HPDE6-E6E7 (cell line): ENCODE results near the gene TUBB4A.
"Not testable (repeated sequence)": the region's sequence is repeated elsewhere in the genome, so short reads cannot be mapped to it uniquely, and the experiment has no call there.

Source experiments
- DNase-seq: peaks from one replicate; pipeline ENCODE4 v3.0.0; 2011; ENCODE audit warnings: missing footprints; ENCODE audit errors: extremely low spot score

The TUBB4A gene

DNA sequence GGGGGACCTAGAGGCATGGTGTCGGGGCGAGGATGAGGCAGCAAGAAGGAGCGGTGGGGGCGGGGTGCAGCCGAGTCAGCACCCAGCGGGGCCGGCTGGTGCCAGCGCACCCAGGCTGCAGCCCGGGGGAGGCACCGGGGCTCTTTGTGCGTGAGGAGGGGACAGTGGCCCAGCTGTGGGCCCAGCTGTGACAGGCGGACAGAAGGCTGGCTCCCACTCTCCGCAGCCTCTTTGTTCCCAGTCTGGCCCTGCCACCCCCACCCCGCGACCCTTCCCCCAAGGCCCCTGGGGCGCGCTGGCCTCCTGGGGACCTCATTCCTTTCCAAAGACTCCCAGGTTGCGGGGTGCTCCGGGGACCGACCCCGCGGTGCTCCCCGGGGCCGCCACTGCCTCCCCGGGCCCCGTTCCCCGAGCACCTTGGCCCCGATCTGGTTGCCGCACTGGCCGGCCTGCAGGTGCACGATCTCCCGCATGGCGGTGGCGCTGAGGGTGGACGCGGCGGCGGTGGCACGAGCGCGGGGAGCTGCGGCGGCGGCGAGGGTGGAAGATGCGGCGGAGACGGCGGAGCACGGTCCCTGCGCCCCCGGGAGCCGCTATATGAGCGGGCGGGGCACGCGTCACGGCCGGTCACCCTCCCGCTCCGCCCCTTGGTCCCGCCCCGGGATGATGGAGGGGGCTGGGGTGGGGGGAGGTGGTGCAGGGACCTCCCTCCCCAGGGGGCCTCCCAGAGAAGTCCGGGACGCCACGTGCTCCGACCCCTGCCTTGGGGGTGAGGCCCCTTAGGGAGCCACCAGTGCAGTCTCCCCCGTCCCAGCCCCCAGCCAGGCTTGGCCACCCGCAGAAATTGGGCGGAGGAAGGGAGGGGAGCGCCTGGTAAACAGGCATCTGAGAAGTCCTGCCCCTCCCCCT is at the start of gene TUBB4A:
TUBB4A (minus strand) TSS at position 570 of the 909 bp plus-strand sequence; CDS start at position 473, 97 bp downstream.
- no peak for DNase-seq

DNA sequence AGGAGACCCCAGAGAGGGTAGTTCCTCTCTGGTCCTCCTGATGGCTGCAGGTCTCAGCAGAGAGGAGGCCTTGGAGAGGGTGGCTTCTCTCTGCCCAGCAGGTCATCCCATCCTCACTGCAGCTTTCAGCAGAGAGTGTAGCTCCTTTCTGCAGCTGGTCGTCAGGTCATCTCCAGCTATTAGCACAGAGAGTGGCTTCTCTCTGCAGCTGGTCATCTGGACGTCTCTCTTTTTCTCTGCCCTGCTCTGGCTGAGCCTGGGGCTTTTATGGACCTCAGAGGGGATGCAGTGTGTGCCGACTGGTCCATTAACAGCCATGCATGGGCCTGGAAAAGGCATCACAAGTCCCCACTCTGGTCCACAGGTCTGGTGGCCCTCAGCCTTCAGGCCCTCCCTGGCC is 49.0 kb upstream of the TUBB4A start:
- DNase-seq = no peak

- not testable (repeated sequence) for DNase-seq
Measured at GRCh38 chr19:6550679-6551078, 48.6 kb upstream of the TUBB4A start.

GRCh38 chr19:6543866-6544347 is 41.8 kb upstream of the TUBB4A start:
- DNase-seq = no peak

- DNase-seq = no peak
Measured at GRCh38 chr19:6540918-6541689, 39.0 kb upstream of the TUBB4A start.

DNA sequence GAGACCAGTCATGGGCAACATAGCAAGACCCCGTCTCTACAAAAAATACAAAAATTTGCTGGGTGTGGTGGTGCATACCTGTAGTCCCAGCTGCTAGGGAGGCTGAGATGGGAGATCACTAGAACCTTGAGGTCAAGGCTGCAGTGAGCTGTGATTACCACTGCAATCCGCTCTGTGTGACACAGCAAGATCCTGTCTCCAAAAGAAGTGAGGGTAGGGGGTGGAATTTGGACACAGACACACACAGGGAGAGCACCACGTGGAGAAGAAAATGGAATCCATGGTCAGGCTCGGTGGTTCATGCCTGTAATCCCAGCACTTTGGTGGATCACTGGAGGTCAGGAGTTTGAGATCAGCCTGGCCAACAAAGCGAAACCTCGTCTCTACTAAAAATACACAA is 37.4 kb upstream of the TUBB4A start:
- DNase-seq = no peak

- no peak for DNase-seq
Measured at GRCh38 chr19:6535558-6536137, 33.5 kb upstream of the TUBB4A start.

DNA sequence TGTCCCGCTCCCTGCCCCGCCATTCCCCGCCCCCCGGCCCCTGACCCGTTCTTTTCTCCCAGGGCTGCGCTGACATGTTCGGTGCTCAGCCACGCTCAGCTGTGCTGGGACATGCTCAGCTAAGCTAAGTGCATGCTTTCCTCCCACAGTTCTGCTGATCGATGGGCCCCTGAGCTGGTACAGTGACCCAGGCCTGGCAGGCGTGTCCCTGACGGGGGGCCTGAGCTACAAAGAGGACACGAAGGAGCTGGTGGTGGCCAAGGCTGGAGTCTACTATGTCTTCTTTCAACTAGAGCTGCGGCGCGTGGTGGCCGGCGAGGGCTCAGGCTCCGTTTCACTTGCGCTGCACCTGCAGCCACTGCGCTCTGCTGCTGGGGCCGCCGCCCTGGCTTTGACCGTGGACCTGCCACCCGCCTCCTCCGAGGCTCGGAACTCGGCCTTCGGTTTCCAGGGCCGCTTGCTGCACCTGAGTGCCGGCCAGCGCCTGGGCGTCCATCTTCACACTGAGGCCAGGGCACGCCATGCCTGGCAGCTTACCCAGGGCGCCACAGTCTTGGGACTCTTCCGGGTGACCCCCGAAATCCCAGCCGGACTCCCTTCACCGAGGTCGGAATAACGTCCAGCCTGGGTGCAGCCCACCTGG is 32.5 kb upstream of the TUBB4A start:
- DNase-seq = no peak

- DNase-seq = no peak
Measured at GRCh38 chr19:6533746-6534418, 31.8 kb upstream of the TUBB4A start.

DNA sequence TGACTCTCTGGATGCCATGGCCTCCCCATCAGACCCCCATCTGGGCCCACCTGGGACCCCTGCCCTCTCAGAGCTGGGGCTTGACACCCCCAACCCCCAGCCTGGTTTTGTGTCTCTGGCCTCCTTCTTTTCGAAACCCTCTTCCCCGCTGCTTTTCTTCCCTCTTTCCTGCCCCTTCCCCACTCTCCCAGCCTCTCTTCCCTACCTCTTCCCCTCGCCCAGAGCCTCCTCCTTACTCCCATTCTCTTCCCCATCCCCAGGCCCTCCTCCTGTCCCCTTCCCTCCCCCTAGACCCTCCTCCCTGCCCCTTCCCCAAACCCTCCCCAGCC is 30.9 kb upstream of the TUBB4A start:
- no peak for DNase-seq

DNA sequence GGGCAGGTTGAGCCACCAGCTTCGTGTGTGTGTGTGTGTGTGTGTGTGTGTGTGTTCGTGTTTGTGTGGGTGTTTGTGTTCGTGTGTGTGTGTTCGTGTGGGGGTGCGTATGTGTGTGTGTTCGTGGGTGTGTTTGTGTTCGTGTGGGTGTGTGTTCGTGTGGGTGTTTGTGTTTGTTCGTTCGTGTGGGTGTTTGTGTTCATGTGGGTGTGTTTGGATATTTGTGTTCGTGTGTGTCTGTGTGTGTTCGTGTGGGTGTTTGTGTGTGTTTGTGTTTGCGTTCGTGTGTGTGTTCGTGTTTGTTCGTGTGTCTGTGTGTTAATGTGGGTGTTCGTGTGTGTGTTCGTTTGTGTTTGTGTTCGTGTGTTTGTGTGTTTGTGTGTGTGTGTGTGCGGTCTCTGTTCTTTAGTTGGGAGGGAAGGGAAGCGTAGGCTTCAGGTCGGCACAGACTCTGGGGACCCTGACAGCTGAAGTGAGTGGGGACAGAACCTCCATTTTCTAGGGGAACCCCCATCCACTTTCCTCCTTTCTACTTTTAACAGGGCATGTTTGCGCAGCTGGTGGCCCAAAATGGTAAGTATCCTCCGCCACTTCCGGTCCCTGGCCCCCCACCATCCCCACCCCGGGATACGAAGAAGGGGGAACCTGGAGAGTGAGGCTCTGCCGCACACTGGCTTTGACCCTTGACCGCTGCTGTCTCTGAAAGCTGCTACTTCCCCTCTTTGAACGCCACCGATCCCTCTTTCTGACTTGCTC is 30.3 kb upstream of the TUBB4A start:
- DNase-seq = no peak

DNA sequence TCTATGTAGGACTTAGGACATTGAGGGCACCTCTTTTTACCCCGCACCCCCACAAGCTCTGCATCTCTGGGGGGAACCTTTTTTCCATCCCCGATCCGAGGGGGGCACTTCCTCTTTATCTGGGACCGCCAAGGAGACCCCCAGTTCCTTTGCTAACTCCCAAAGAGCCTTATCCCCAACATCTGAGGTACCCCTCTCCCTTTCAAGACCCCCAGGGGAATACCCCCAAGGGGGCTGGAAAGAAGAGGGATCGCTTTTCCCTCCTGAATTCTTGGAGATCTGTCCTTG is 29.8 kb upstream of the TUBB4A start:
- DNase-seq = no peak

DNA sequence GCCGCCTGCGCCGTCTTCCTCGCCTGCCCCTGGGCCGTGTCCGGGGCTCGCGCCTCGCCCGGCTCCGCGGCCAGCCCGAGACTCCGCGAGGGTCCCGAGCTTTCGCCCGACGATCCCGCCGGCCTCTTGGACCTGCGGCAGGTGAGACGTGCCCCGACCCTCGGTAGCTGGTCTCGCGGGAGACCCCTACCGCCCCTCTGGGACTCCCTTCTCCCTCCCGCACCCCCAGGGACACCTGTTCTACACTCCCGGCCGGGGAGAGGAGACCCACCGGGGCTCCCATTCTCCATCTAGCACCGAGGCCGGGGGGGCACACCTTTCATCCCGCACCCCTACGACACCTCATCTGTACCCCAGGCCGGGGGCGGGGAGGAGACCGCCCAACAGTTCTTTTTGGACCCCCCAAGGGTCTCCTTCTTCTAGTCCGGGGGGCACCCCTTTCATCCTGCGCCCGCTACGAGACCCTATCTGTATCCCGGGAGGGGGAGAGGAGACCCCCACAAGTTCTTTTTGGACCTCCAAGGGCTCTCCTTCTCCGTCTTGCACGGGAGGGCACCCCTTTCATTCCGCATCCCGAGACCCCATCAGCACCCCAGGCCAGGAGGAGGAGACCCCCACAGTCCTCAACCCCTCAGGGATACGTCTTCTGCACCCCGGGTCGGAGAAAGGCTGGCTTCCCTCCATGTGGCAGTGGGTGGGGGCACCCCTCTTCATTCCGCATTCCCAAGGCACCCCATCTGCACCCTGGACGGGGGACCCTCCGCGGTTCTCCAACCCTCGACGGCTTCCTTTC is 29.2 kb upstream of the TUBB4A start:
- no peak for DNase-seq

DNA sequence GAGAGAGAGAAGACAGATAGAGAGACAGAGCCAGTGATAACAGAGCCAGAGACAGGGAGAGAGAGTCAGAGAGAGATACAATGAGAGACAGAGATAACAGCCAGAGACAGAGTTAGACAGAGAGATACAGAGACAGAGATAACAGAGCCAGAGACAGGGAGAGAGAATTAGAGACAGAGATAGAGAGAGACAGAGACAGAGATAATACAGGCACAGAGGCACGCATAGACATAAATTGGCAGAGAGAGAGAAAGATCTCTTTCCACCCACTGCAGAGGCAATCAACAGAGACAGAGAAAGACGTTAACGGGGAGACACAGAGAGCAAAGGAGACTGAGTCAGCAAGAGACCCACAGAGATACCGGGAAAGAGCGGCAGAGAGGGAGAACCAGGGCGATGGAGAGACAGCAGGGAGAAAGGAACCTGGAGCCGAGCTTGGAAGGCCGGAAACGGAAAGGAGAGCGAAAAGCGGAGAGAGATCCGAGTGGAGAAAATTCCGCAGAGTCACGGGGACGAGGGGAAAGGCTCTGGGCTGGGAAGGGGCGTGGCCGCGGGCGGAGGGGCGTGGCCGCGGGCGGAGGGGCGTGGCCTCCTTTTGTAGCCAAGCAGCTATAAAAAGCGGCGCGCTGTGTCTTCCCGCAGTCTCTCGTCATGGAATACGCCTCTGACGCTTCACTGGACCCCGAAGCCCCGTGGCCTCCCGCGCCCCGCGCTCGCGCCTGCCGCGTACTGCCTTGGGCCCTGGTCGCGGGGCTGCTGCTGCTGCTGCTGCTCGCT is 28.5 kb upstream of the TUBB4A start, which contains the start of gene TNFSF9:
TNFSF9 (plus strand) TSS at position 641 of the 777 bp plus-strand sequence; CDS start at position 652, 11 bp downstream.
- peak; percentile 82 for DNase-seq

GRCh38 chr19:6529937-6530385 is 27.9 kb upstream of the TUBB4A start:
- DNase-seq = no peak

DNA sequence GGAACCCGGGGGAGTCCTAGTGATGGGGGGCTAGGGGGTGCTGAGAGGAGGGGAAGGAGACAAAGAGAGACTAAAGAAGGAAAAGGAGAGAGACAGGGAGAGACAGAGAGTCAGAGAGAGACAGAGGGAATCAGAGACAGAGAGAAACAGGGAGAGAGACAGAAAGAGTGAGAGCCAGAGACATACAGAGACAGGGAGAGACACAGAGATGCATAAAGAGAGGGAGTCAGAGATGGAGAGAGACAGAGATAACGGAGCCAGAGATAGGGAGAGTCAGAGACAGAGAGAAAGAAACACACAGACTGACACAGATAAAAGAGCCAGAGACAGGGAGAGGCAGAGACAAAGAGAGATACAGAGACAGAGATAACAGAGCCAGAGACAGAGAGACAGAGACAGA is 27.2 kb upstream of the TUBB4A start:
- DNase-seq = no peak

- DNase-seq = no peak
Measured at GRCh38 chr19:6528544-6529121, 26.5 kb upstream of the TUBB4A start.

DNA sequence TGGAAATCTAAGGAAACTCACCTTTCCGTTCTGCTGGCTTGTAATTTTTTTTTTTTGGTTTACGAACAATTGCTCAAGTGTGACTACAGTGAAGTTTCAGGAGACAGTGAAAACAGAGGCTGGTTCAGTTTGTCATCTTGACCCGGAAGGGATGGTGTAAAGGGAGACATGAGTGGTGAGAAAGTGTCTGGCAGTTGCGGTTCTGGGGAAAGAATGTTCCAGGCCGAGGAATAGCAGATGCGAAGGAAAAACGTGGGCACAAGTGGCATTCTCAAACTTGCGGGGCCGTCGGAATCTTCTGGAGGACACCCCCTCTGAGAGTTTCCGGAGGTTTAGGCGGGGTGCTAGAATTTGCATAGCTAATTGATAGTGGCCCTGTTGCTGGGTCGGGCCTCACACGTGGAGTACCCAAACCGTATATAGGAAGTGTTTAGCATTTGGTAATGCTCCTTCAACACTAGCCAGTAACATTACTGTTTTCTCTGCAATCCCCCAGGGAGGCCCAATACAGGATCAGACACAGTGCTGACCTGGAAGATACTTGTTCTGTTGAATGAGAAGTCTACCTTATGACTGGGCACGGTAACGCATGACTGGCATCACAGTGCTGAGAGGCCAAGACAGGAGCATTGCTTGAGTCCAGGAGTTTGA is 25.9 kb upstream of the TUBB4A start:
- DNase-seq = no peak
